Small intestine (tissue), 7 donors: ENCODE data around the gene VPS37C. TPM values are rescaled to one million over a fixed set of nuclear protein-coding genes. Genes with fewer than 3 reads are reported as not detected.

Experiments
- DNase-seq, 2 donors: peaks; one replicate each; pipeline versions ENCODE4 v3.0.0 to v3.0.0-alpha.2; 2013
- FAIRE-seq: peaks from 2 replicates; lab custom pipeline; 2012; peaks lifted over from hg19 to GRCh38; lab: Jason Lieb, UNC
- H3K27ac ChIP-seq, 3 donors: one replicate each; pipeline ENCODE4 v1.5.1; 2013; ENCODE audit warnings: low read length in 2 of 3, mild to moderate bottlenecking in 2 of 3, control low read depth in 1 of 3, inconsistent platforms in 1 of 3, low read depth in 1 of 3, moderate library complexity in 1 of 3
- H3K27me3 ChIP-seq, 3 donors: one replicate each; pipeline ENCODE4 v1.6.1; 2013; ENCODE audit warnings: low read length in 3 of 3, inconsistent platforms in 1 of 3; ENCODE audit not compliant: control insufficient read depth in 3 of 3, insufficient read depth in 3 of 3
- H3K36me3 ChIP-seq, 3 donors: one replicate each; pipeline ENCODE4 v1.6.1; 2013; ENCODE audit warnings: low read length in 3 of 3, inconsistent platforms in 1 of 3, low read depth in 1 of 3, mild to moderate bottlenecking in 1 of 3, moderate library complexity in 1 of 3; ENCODE audit not compliant: control insufficient read depth in 3 of 3, insufficient read depth in 2 of 3
- H3K4me1 ChIP-seq, 3 donors: one replicate each; pipeline ENCODE4 v1.6.1; 2013; ENCODE audit warnings: low read length in 2 of 3, inconsistent platforms in 1 of 3, low read depth in 1 of 3, mild to moderate bottlenecking in 1 of 3, moderate library complexity in 1 of 3; ENCODE audit not compliant: control insufficient read depth in 3 of 3, insufficient read depth in 2 of 3
- H3K4me3 ChIP-seq, 3 donors: one replicate each; pipeline ENCODE4 v1.5.1; 2013; ENCODE audit warnings: low read length in 3 of 3, control low read depth in 1 of 3, inconsistent platforms in 1 of 3, low read depth in 1 of 3, mild to moderate bottlenecking in 1 of 3, moderate library complexity in 1 of 3
- H3K9me3 ChIP-seq, 2 donors: one replicate each; pipeline ENCODE4 v1.6.1; 2013; ENCODE audit warnings: low read depth in 1 of 2, low read length in 1 of 2; ENCODE audit not compliant: control insufficient read depth in 2 of 2, insufficient read depth in 1 of 2
- WGBS, 3 donors: extraction: QIAGEN DNeasy Blood & Tissue Kit; methylation state at CpG; one replicate each; pipeline ENCODE4 v1.1.7; 2013; 5-methylcytosine and 5-hydroxymethylcytosine counted together
- polyA plus RNA-seq, 4 donors: library from polyadenylated mRNA; stranded (reverse) in 3 of 4; unstranded in 1 of 4; fragments of 200-250 nt in 3 of 4; fragments of 120-200 nt in 1 of 4; gene quantifications; one replicate each; pipeline versions ENCODE4 v1.2.1 to v1.2.3, GENCODE V29; 2013
- donor health status: healthy with polysubstance abuse.
- donor health status: control.
- donor health status: control.
- donor health status: Bipolar disorder and iron deficiency.
- donor health status: healthy.

The VPS37C gene
- polyA plus RNA-seq, 4 donors: 17.8 to 40.4 (median 30.9) TPM

- FAIRE-seq: no peak
- DNase-seq: no peak
- WGBS, 3 donors: 98 to 100% (median 100%) methylated on average over 1 of the region's 1 CpG
- Histone ChIP-seq H3K36me3 (peaks cover 0 to 30% (median 0%) of the 10 kb centered on the region in 3 donors), H3K4me3 (no peak overlapping the region), H3K27me3 (no peaks in the 10 kb centered on the region), H3K27ac (no peak overlapping the region), H3K9me3 (peaks cover 0 to 16% of the 10 kb centered on the region in 2 donors), H3K4me1 (peaks cover 12 to 49% (median 17%) of the 10 kb centered on the region in 3 donors)
Observed at GRCh38 chr11:61155312-61155711, 5.9 kb downstream of the VPS37C start.

DNA sequence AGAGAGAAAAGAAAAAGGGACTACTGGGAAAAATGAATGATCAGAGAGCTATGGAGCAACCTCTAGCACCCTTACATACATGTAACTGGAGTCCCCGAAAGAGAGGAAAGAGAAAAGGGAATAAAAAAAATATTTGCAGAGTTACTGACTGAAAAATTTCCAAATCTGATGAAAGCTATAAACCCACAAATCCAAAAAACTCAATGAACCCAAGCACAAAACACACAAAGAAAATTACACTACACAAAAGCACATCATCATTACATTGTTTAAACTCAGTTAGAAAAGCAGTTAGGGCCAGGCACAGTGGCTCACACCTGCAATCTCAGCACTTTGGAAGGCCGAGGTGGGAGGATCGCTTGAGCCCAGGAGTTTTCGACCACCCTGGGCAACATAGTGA is 6.7 kb downstream of the VPS37C start:
- Histone ChIP-seq H3K4me1 (peaks cover 15 to 55% (median 22%) of the 10 kb centered on the region in 3 donors), H3K4me3 (no peak overlapping the region), H3K27ac (no peak overlapping the region), H3K9me3 (peaks cover 0 to 16% of the 10 kb centered on the region in 2 donors), H3K27me3 (no peaks in the 10 kb centered on the region), H3K36me3 (peaks cover 0 to 32% (median 0%) of the 10 kb centered on the region in 3 donors)
- 96 to 99% (median 98%) methylated on average over 4 of the region's 4 CpGs for WGBS, 3 donors
- FAIRE-seq (no peak), DNase-seq (no peak)

- H3K9me3 ChIP-seq: peaks cover 0 to 16% of the 10 kb centered on the region in 2 donors
- no peak overlapping the region for H3K4me3 ChIP-seq
- peaks cover 17 to 60% (median 23%) of the 10 kb centered on the region in 3 donors for H3K4me1 ChIP-seq
- FAIRE-seq (no peak), DNase-seq (no peak)
- peaks cover 0 to 34% (median 0%) of the 10 kb centered on the region in 3 donors for H3K36me3 ChIP-seq
- WGBS, 3 donors: 77 to 93% (median 90%) methylated on average over 2 of the region's 2 CpGs
- peak overlapping the region; percentile 57 to 80 (median 62) for H3K27ac ChIP-seq
- H3K27me3 ChIP-seq: no peaks in the 10 kb centered on the region
Observed at GRCh38 chr11:61153593-61154095, 7.6 kb downstream of the VPS37C start.

GRCh38 chr11:61152816-61153592 is 8.2 kb downstream of the VPS37C start:
- Histone ChIP-seq H3K27me3 (no peaks in the 10 kb centered on the region), H3K9me3 (peaks cover 0 to 16% of the 10 kb centered on the region in 2 donors), H3K36me3 (peaks cover 0 to 35% (median 1%) of the 10 kb centered on the region in 3 donors), H3K4me1 (peaks cover 17 to 62% (median 23%) of the 10 kb centered on the region in 3 donors), H3K4me3 (no peak overlapping the region), H3K27ac (peak overlapping the region; percentile 57 to 80 (median 69))
- DNase-seq (peak in 1 of 2 donors; percentile 52), FAIRE-seq (no peak)
- WGBS, 3 donors: 56 to 75% (median 74%) methylated on average over 9 of the region's 9 CpGs

DNA sequence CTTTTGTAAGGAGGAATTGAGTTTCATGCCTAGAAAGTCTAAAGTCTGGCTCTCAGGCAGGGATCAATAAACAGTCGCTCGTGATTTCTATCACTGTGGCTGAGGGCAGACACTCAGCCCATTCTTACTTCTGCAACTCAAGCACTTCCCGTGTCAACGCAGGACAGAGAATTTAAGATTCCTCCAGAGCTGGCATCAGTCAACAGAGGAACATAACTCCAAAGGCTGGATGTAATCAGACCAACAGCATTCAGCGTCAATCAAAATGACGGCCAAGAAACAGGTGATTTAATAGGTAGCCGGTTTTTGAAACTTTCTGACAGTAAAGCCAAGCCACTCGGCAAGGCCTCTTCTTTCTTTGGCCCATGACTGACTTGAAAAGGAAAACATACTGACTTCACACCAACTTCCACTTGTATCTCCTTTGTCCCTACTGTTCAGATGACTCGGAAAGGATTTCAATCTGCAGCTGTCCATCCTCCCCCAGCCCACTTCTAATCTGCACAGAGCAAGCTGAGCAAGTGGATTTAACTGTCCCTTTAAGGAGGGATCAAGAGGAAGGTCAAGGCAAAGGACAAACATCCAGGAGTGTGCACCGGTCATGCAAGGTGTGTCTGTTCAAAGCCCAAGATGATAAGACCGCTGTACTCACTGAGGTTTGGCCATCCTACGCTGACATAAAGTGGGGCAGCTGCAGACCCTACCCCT is 9.5 kb downstream of the VPS37C start:
- FAIRE-seq (no peak), DNase-seq (peak; percentile 65 to 88)
- 26 to 64% (median 34%) methylated on average over 12 of the region's 12 CpGs for WGBS, 3 donors
- no peak overlapping the region for H3K4me3 ChIP-seq
- peaks cover 16 to 65% (median 23%) of the 10 kb centered on the region in 3 donors for H3K4me1 ChIP-seq
- peak overlapping the region; percentile 42 to 82 (median 80) for H3K27ac ChIP-seq
- H3K9me3 ChIP-seq: peaks cover 0 to 16% of the 10 kb centered on the region in 2 donors
- H3K27me3 ChIP-seq: no peaks in the 10 kb centered on the region
- peaks cover 0 to 44% (median 3%) of the 10 kb centered on the region in 3 donors for H3K36me3 ChIP-seq

GRCh38 chr11:61150706-61151544 is 10.3 kb downstream of the VPS37C start:
- peak overlapping the region; percentile 42 to 82 (median 80) for H3K27ac ChIP-seq
- no peaks in the 10 kb centered on the region for H3K27me3 ChIP-seq
- FAIRE-seq (no peak), DNase-seq (peak in 1 of 2 donors; percentile 67)
- peaks cover 0 to 12% of the 10 kb centered on the region in 2 donors for H3K9me3 ChIP-seq
- peaks cover 0 to 46% (median 5%) of the 10 kb centered on the region in 3 donors for H3K36me3 ChIP-seq
- 66 to 83% (median 73%) methylated on average over 19 of the region's 19 CpGs for WGBS, 3 donors
- no peak overlapping the region for H3K4me3 ChIP-seq
- peaks cover 16 to 65% (median 23%) of the 10 kb centered on the region in 3 donors for H3K4me1 ChIP-seq

- FAIRE-seq (no peak), DNase-seq (peak; percentile 63 to 74)
- Histone ChIP-seq H3K4me1 (peaks cover 16 to 65% (median 23%) of the 10 kb centered on the region in 3 donors), H3K27me3 (no peaks in the 10 kb centered on the region), H3K27ac (peak overlapping the region; percentile 17 to 82 (median 80)), H3K9me3 (peaks cover 0 to 7% of the 10 kb centered on the region in 2 donors), H3K36me3 (peaks cover 0 to 51% (median 8%) of the 10 kb centered on the region in 3 donors), H3K4me3 (no peak overlapping the region)
- WGBS, 3 donors: 27 to 39% (median 37%) methylated on average over 13 of the region's 13 CpGs
Observed at GRCh38 chr11:61149624-61150615, 11.3 kb downstream of the VPS37C start.
